Effector memory CD4-positive, alpha-beta T cell (primary cell): ENCODE data around the gene NDUFB7.
"Not testable (repeated sequence)": the region's sequence is repeated elsewhere in the genome, so short reads cannot be mapped to it uniquely, and the experiment has no call there.

Source experiments
- DNase-seq, 3 donors: peaks; one replicate each; pipeline ENCODE4 v3.0.0-alpha.2; 2020
- H3K27ac ChIP-seq: 2 replicates; pipeline ENCODE4 v1.7.0; 2013; ENCODE audit warnings: mild to moderate bottlenecking, low read length, moderate library complexity; ENCODE audit not compliant: insufficient read depth, poor library complexity, severe bottlenecking
- H3K27me3 ChIP-seq: replicated peaks from 2 replicates; pipeline ENCODE4 v1.7.0; 2013; ENCODE audit warnings: mild to moderate bottlenecking, low read length; ENCODE audit not compliant: insufficient read depth, control insufficient read depth, poor library complexity, severe bottlenecking
- H3K36me3 ChIP-seq: 2 replicates; pipeline ENCODE4 v1.7.0; 2013; ENCODE audit warnings: mild to moderate bottlenecking, low read length, moderate library complexity; ENCODE audit not compliant: control insufficient read depth, insufficient read depth
- H3K4me1 ChIP-seq: 2 replicates; pipeline ENCODE4 v1.7.0; 2013; ENCODE audit warnings: low read length, mild to moderate bottlenecking; ENCODE audit not compliant: control insufficient read depth, insufficient read depth, poor library complexity, severe bottlenecking
- H3K4me3 ChIP-seq: 2 replicates; pipeline ENCODE4 v1.7.0; 2013; ENCODE audit warnings: low read length, low read depth, mild to moderate bottlenecking; ENCODE audit not compliant: insufficient read depth, poor library complexity, severe bottlenecking
- H3K9me3 ChIP-seq: 2 replicates; pipeline ENCODE4 v1.7.0; 2013; ENCODE audit warnings: mild to moderate bottlenecking, low read length, moderate library complexity; ENCODE audit not compliant: control insufficient read depth

NDUFB7 gene

DNA sequence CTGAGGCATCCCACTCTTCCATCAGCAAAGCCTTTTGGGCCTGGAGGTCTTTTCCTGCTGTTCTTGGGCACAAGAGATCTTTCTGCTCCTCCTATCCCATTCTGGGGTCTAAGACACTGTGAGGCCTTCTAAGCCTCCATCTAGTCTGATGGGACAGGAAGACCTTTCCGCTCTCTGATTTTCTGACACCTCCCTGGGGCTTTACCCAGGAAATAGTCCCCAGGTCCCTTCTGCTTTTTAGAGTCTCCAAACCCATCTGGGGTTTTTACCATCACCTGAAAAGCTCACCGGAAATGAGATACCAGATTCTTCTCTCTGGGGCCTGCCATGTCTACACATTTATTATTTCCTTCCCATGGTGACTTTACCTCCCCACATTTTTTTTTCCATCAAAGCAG lies 32.1 kb upstream of the NDUFB7 start:
- H3K27ac ChIP-seq = no peak overlapping the region
- H3K36me3 ChIP-seq = no peaks in the 10 kb centered on the region
- H3K27me3 ChIP-seq = no peaks in the 10 kb centered on the region
- no peak overlapping the region for H3K4me3 ChIP-seq
- no peak for DNase-seq
- no peaks in the 10 kb centered on the region for H3K4me1 ChIP-seq
- no peaks in the 10 kb centered on the region for H3K9me3 ChIP-seq

DNA sequence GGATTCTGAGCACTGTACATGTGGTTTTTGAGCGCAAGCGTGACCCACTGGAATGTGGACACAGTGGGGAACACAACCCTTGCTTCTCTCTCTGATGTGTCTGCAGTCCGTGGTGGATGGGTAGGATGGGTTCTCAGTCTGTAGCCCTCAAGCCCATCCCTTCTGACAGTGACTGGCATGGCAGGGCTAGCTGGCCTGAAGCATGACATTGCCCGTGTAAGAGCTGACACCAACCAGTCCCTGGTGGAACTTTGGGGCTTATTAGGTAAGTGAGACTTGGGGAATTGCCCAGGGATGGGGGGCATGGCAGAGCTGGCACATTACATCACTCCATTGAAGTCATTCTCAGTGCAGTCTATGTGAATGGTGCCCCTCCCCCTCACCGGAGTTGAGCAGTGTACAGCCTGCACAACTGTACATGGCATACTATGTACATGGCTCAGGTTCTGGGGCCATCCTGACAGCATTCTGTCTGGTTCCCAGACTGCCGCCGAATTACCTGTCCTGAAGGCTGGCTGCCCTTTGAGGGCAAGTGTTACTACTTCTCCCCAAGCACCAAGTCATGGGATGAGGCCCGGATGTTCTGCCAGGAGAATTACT lies 27.8 kb upstream of the NDUFB7 start:
- H3K4me1 ChIP-seq = no peaks in the 10 kb centered on the region
- DNase-seq = no peak
- H3K27me3 ChIP-seq = no peaks in the 10 kb centered on the region
- no peaks in the 10 kb centered on the region for H3K9me3 ChIP-seq
- H3K27ac ChIP-seq = no peak overlapping the region
- H3K4me3 ChIP-seq = no peak overlapping the region
- H3K36me3 ChIP-seq = no peaks in the 10 kb centered on the region

DNA sequence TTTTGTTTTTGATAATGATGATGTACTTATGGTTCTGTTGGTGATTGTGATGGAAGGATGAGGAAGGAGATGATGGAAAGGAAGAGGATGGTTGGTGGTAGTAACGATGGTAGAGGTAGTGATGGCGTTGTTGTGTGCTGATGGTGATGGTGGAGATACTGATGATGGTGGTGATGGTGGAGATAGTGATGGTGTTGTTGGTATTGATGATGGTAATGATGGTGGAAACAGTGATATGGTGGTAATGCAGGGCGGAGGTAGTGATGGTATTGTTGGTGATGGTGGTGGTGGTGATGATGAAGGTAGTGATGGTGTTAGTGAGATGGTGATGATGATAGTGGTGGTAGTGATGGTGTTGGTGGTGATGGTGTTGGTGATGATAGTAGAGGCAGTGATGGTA lies 23.7 kb upstream of the NDUFB7 start:
- Histone ChIP-seq H3K4me1 (no peaks in the 10 kb centered on the region), H3K9me3 (no peaks in the 10 kb centered on the region), H3K27ac (no peak overlapping the region), H3K27me3 (no peaks in the 10 kb centered on the region), H3K36me3 (no peaks in the 10 kb centered on the region), H3K4me3 (no peak overlapping the region)
- no peak for DNase-seq

DNA sequence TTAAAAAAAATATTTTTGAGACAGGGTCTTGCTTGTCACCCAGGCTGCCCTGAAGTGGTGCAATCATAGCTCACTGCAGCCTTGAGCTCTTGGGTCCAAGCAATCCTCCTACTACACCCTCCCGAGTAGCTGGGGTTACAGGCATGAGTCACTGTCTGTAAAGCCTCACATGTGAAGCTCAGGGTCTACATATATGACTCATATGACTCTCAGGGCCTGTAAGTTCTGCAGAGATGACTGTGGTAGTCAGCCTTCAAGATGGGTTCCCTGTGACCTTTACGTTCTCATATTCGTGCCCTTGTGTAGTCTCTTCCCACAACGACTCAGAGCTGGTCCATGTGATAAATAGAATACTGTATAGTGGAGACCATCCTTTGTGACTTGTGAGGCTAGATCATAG lies 17.6 kb upstream of the NDUFB7 start:
- H3K36me3 ChIP-seq, H3K4me3 ChIP-seq, H3K27me3 ChIP-seq, H3K27ac ChIP-seq, DNase-seq, H3K4me1 ChIP-seq, H3K9me3 ChIP-seq: not testable (repeated sequence)

DNA sequence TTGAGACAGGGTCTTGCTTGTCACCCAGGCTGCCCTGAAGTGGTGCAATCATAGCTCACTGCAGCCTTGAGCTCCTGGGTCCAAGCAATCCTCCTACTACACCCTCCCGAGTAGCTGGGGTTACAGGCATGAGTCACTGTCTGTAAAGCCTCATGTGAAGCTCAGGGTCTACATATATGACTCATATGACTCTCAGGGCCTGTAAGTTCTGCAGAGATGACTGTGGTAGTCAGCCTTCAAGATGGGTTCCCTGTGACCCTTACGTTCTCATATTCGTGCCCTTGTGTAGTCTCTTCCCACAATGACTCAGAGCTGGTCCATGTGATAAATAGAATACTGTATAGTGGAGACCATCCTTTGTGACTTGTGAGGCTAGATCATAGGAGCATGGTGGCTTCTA lies 13.3 kb upstream of the NDUFB7 start:
- not testable (repeated sequence) for H3K4me3 ChIP-seq, H3K4me1 ChIP-seq, DNase-seq, H3K9me3 ChIP-seq, H3K27ac ChIP-seq, H3K27me3 ChIP-seq, H3K36me3 ChIP-seq

DNA sequence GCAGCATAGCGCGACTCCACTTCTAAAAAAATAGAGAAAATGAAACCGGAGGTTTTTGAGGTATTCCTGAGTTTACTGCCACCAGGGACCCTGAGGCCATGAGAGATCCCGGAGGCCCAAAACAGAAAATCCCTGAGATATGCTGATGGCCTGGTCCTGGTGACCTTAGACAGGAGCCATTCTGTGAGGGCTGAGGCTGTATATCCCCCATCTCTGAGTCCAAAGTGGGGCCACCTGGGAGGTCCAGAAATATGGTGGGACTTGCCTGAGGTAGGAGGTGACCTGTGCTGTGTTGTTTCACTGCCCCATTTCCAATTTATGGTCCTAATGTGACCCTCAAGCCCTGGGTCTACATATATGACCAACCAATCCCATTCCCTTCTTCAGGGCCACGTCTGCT lies 12.5 kb upstream of the NDUFB7 start:
- H3K4me1 ChIP-seq, DNase-seq, H3K36me3 ChIP-seq, H3K9me3 ChIP-seq, H3K27me3 ChIP-seq, H3K4me3 ChIP-seq, H3K27ac ChIP-seq: not testable (repeated sequence)

DNA sequence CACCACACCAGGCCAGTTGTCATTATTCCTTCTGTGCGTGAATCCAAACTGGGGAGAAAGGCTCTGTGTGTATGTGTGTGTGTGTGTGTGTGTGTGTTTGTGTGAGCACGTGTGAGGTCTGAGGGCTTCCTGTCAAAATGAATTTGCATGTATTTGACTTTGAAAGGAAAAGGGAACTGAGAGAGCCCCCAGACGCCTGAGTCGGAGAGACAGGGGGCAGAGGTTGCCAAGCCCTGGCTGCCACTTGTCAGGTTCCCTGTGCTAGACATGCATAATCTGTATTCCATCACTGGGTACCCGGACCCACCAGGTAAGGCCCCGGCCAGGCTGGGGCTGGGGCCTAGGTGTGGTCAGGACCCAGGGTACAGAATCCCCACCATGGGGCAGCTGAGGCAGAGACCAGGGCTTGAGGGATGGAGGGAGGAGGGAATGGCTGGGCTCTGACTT lies 11.1 kb upstream of the NDUFB7 start, which contains the start of gene CLEC17A:
CLEC17A (plus strand) TSS at position 191 of the 447 bp plus-strand sequence; CDS start at position 268, 77 bp downstream.
- Histone ChIP-seq H3K27me3 (no peaks in the 10 kb centered on the region), H3K9me3 (no peaks in the 10 kb centered on the region), H3K27ac (no peak within 1 kb of the TSS), H3K36me3 (no peaks in the 10 kb centered on the region), H3K4me3 (no peak within 1 kb of the TSS), H3K4me1 (no peaks in the 10 kb centered on the region)
- no peak for DNase-seq

DNA sequence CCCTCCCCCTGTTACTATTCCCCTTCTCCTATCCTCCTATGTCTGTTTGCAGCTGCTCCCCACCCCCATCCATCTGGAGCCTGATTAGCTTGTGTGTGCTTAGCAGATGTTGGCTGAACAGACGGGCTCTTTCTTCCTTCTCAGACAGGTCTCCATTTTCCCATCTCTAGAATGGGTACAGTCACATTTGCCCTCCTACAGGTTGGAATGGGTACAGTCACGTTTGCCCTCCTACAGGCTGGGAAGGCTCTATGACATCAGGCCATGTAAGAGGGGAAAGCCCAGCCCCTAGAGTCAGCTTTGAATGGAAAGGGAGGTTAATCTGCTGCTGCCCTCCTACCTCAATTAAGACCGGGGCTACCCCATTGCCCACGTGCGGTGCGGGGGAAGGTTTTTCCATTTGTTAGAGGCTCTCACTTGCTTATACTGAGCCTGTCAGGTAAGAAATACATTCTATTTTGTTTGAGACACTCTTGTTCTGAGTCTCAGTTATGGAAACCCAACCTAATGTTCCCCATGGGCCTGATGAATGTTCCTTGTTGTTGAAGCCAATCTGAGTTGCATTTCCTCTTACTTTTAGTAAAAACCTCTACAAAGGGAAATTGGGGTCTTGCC lies 8.9 kb upstream of the NDUFB7 start:
- Histone ChIP-seq H3K9me3 (no peaks in the 10 kb centered on the region), H3K36me3 (no peaks in the 10 kb centered on the region), H3K27ac (no peak overlapping the region), H3K4me3 (no peak overlapping the region), H3K27me3 (no peaks in the 10 kb centered on the region), H3K4me1 (no peaks in the 10 kb centered on the region)
- DNase-seq = no peak

DNA sequence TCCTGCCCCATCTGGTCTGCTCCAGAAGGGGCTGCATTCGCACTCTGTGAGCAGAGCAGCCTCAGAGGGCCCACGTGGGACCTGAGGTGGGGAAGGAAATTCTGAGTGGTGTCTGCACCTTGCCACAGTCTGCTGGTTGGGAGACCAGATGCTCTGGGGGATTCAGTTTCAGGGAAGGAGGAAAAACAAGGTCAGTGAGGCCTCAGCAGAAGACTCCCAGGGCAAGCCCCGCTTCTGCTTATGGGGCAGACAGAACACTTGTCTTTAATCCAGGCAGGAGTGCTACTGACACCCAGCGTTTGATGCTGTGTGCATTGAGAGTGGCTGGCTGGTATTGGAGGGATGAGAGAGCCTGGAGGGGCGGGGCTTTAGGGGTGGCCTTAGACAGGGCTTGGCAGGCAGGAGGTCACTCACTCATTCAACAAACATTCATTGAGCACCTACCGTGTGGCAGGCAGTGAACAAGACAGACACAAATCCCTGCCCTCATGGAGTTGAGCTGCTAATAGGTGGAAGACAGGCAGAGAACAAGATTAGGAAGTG lies 6.1 kb upstream of the NDUFB7 start:
- no peaks in the 10 kb centered on the region for H3K27me3 ChIP-seq
- H3K36me3 ChIP-seq = no peaks in the 10 kb centered on the region
- H3K9me3 ChIP-seq = no peaks in the 10 kb centered on the region
- H3K4me1 ChIP-seq = no peaks in the 10 kb centered on the region
- DNase-seq = no peak
- H3K27ac ChIP-seq = no peak overlapping the region
- H3K4me3 ChIP-seq = no peak overlapping the region

DNA sequence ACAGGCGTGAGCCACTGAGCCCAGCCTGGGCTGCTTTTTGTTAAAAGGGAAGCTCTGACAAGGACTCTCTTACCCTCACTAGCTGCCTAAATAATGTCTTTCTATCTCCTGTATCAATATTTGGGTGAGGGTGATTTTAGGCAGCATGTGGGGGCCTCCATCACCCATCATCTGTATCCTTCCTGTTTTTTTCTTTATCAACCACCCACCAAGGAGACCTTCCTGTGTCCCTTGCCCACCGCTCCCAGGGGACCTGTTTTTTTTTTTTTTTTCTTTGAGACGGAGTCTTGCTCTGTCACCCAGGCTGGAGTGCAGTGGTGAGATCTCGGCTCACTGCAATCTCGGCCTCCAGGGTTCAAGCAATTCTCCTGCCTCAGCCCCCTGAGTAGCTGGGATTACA lies 5.4 kb upstream of the NDUFB7 start:
- no peaks in the 10 kb centered on the region for H3K27me3 ChIP-seq
- no peaks in the 10 kb centered on the region for H3K9me3 ChIP-seq
- peaks cover 2% of the 10 kb centered on the region for H3K4me1 ChIP-seq
- no peak overlapping the region for H3K4me3 ChIP-seq
- no peak for DNase-seq
- no peaks in the 10 kb centered on the region for H3K36me3 ChIP-seq
- H3K27ac ChIP-seq = no peak overlapping the region
